HG03439 (cell line): ENCODE results near the gene TPPP.
"Not testable (repeated sequence)": the region's sequence is repeated elsewhere in the genome, so short reads cannot be mapped to it uniquely, and the experiment has no call there.

Experiments used
- ATAC-seq: cut with Tn5 transposase; IDR thresholded peaks from one replicate; pipeline ENCODE4 v1.9.1; 2021; ENCODE audit warnings: mild to moderate bottlenecking, moderate library complexity; ENCODE audit not compliant: unreplicated experiment

TPPP gene

GRCh38 chr5:679166-679895 is 13.8 kb downstream of the TPPP start:
- not testable (repeated sequence) for ATAC-seq

- ATAC-seq, result not testable (repeated sequence)
Measured at GRCh38 chr5:678521-678920, 14.6 kb downstream of the TPPP start.

- no peak for ATAC-seq
Measured at GRCh38 chr5:677131-678101, 15.7 kb downstream of the TPPP start.

- no peak for ATAC-seq
Measured at GRCh38 chr5:676699-677076, 16.5 kb downstream of the TPPP start.

- no peak for ATAC-seq
Measured at GRCh38 chr5:675871-676698, 17.1 kb downstream of the TPPP start.

- ATAC-seq, result no peak
Measured at GRCh38 chr5:675111-675870, 17.9 kb downstream of the TPPP start.

- ATAC-seq, result no peak
Measured at GRCh38 chr5:674630-675011, 18.5 kb downstream of the TPPP start.

GRCh38 chr5:673831-674629 is 19.1 kb downstream of the TPPP start:
- no peak for ATAC-seq

DNA sequence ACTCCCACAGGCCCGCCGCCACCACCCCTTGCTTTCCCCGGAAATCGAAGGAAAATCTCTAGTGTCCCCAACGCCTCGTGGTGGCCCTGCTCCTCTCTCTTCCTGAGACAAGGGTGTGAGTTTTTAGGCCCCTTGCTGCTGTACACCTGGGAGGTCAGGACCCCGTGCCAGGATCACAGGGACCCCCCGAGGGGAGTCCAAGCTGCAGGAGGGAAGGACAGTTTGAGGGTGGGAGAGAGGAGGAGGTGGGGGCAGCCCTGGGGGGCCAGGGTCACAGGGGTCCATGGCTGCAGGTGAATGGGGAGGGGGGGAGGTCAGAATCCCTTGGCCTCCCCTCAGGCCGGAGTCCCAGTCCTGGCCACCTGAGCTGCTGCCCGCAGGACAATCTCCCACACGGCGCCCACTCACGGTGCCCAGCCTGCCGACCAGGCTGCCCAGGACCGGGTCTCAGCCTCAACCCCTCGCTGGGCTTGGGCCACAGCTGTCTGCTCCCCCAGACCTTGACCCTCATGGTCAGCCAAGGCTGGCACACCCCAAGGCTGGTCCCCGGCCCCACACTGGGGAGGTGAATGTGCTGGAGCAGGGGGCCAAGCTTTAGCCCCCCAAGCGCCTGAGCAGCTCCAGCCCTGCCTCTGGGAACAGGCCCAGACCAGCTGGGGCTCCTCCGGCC is 19.9 kb downstream of the TPPP start:
- ATAC-seq, result no peak

- ATAC-seq, result no peak
Measured at GRCh38 chr5:672329-673160, 20.6 kb downstream of the TPPP start.

- no peak for ATAC-seq
Measured at GRCh38 chr5:671459-672328, 21.5 kb downstream of the TPPP start.

- no peak for ATAC-seq
Measured at GRCh38 chr5:670396-671270, 22.5 kb downstream of the TPPP start.

GRCh38 chr5:669842-670395 is 23.2 kb downstream of the TPPP start:
- ATAC-seq, result no peak

- ATAC-seq, result no peak
Measured at GRCh38 chr5:669111-669841, 23.9 kb downstream of the TPPP start.

DNA sequence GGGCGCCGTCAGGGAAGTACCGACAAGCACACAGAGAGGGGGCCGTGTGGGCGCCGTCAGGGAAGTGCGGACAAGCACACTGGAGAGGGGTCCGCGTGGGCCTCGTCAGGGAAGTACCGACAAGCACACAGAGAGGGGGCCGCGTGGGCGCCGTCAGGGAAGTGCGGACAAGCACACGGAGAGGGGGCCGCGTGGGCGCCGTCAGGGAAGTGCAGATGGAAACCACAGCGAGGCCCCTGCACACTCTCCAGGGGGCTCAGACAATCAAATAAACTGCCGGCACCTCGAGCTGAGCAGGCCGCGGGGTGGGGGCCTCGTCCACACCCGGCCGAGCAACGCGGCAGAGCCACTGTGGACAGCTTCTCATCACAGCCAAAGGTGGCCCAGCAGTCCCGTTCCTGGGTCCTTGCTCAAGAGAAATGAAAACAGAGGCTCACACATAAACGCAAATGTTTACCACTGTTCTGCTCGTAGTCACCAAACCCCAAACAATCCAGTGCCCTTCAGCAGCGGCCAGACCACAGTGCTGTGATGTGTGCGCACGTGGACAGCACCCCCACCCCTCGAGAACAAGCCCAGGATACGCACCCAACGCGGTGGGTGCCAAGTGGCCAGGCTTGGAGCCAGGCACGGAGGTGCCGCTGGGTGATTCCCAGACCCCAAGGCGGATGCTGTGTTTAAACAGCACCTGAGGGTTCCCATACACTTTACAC is 24.7 kb downstream of the TPPP start:
- no peak for ATAC-seq
